Neural cell (in vitro differentiated cells): Measurements from ENCODE around the gene SNRPA1. TPM values are rescaled to one million over a fixed set of nuclear protein-coding genes. Genes with fewer than 3 reads are reported as not detected.

Experiments
- H2AFZ ChIP-seq: fragments of 200-600, 300-800 bp; sonication (generic), shearing (Covaris generic); 2 replicates; pipeline ENCODE4 v1.6.0; 2014; ENCODE audit warnings: low read depth, mild to moderate bottlenecking, antibody characterized with exemption, low read length, moderate library complexity
- H3F3A ChIP-seq: fragments of 200-600 bp; shearing (Covaris generic); 2 replicates; pipeline ENCODE4 v1.6.1; 2016; ENCODE audit warnings: mild to moderate bottlenecking, moderate library complexity, mixed read lengths, antibody characterized with exemption, low read length; ENCODE audit not compliant: insufficient read depth, poor library complexity, severe bottlenecking
- H3K27ac ChIP-seq: fragments of 200-600, 300-800 bp; sonication (generic), shearing (Covaris generic); 2 replicates; pipeline ENCODE4 v1.5.1; 2014; ENCODE audit warnings: mild to moderate bottlenecking, low read length, moderate library complexity
- H3K27me3 ChIP-seq: fragments of 300-800, 200-600 bp; sonication (generic), shearing (Covaris generic); 2 replicates; pipeline ENCODE4 v1.6.0; 2014; ENCODE audit warnings: mild to moderate bottlenecking, low read depth, low read length, moderate library complexity; ENCODE audit not compliant: insufficient read depth
- H3K36me3 ChIP-seq: fragments of 300-800, 200-600 bp; sonication (generic), shearing (Covaris generic); 2 replicates; pipeline ENCODE4 v1.5.1; 2014; ENCODE audit warnings: mild to moderate bottlenecking, antibody characterized with exemption, low read length, moderate library complexity; ENCODE audit not compliant: insufficient read depth
- H3K4me2 ChIP-seq: fragments of 300-800, 200-600 bp; sonication (generic), shearing (Covaris generic); 2 replicates; pipeline ENCODE4 v1.6.0; 2014; ENCODE audit warnings: mild to moderate bottlenecking, low read length
- H3K4me3 ChIP-seq: fragments of 300-800, 200-600 bp; sonication (generic), shearing (Covaris generic); 2 replicates; pipeline ENCODE4 v1.5.1; 2014; ENCODE audit warnings: mild to moderate bottlenecking, low read length, moderate library complexity
- H3K79me2 ChIP-seq: fragments of 200-600 bp; shearing (Covaris generic); replicated peaks from 2 replicates; pipeline ENCODE4 v1.6.0; 2014; ENCODE audit warnings: mild to moderate bottlenecking, low read length, moderate library complexity; ENCODE audit not compliant: insufficient read depth
- H3K9ac ChIP-seq: fragments of 300-800, 200-600 bp; sonication (generic), shearing (Covaris generic); 2 replicates; pipeline ENCODE4 v1.6.1; 2016; ENCODE audit warnings: mild to moderate bottlenecking, low read length, mixed read lengths
- H3K9me2 ChIP-seq: fragments of 200-600 bp; shearing (Covaris generic); 2 replicates; pipeline ENCODE4 v1.6.1; 2016; ENCODE audit warnings: mild to moderate bottlenecking, low read length, mixed read lengths; ENCODE audit not compliant: insufficient read depth
- H3K9me3 ChIP-seq: fragments of 200-600, 300-800 bp; sonication (generic), shearing (Covaris generic); 2 replicates; pipeline ENCODE4 v1.6.1; 2016; ENCODE audit warnings: mild to moderate bottlenecking, mixed run types, low read length, moderate library complexity, mixed read lengths
- H4K20me1 ChIP-seq: fragments of 200-600 bp; shearing (Covaris generic); 2 replicates; pipeline ENCODE4 v1.6.1; 2016; ENCODE audit warnings: mild to moderate bottlenecking, mixed run types; ENCODE audit not compliant: insufficient read depth
- CTCF ChIP-seq: fragments of 450-650 bp; IDR thresholded peaks from 2 replicates; pipeline ENCODE4 v1.5.1; 2014; ENCODE audit warnings: antibody characterized with exemption, mild to moderate bottlenecking, moderate library complexity; ENCODE audit not compliant: poor library complexity, severe bottlenecking
- EP300 ChIP-seq: fragments of 450-650 bp; conservative IDR thresholded peaks from 2 replicates; pipeline ENCODE4 v1.6.1; 2014; ENCODE audit warnings: antibody characterized with exemption, mild to moderate bottlenecking, moderate library complexity; ENCODE audit not compliant: poor library complexity, severe bottlenecking
- EZH2 ChIP-seq: fragments of 200-600, 300-800 bp; shearing (Covaris generic), sonication (generic); IDR thresholded peaks from 2 replicates; pipeline ENCODE4 v1.6.1; 2014; ENCODE audit warnings: antibody characterized with exemption, low read length, borderline replicate concordance, mild to moderate bottlenecking; ENCODE audit not compliant: insufficient read depth, poor library complexity, severe bottlenecking
- MXI1 ChIP-seq: fragments of 450-650 bp; conservative IDR thresholded peaks from 2 replicates; pipeline ENCODE4 v1.6.1; 2014; ENCODE audit warnings: antibody characterized with exemption, mild to moderate bottlenecking; ENCODE audit not compliant: poor library complexity, severe bottlenecking
- POLR2AphosphoS5 ChIP-seq: IDR thresholded peaks from 2 replicates; pipeline ENCODE4 v1.6.1; 2012
- RAD21 ChIP-seq: fragments of 450-650 bp; conservative IDR thresholded peaks from 2 replicates; pipeline ENCODE4 v1.6.1; 2014; ENCODE audit warnings: antibody characterized with exemption, mild to moderate bottlenecking, moderate library complexity
- REST ChIP-seq: IDR thresholded peaks from 2 replicates; pipeline ENCODE4 v1.6.1; 2012; ENCODE audit warnings: borderline replicate concordance
- SMC3 ChIP-seq: fragments of 450-650 bp; conservative IDR thresholded peaks from 2 replicates; pipeline ENCODE4 v1.6.1; 2014; ENCODE audit warnings: antibody characterized with exemption, mild to moderate bottlenecking, moderate library complexity; ENCODE audit not compliant: poor library complexity
- TAF1 ChIP-seq: IDR thresholded peaks from 2 replicates; pipeline ENCODE4 v1.6.1; 2012; ENCODE audit warnings: low read depth
- polyA plus RNA-seq: library from polyadenylated mRNA; depleted of rRNA; stranded (reverse); fragments of >200 nt; gene quantifications from 2 replicates; pipeline ENCODE4 v1.2.3, GENCODE V29; 2014

Gene SNRPA1
- polyA plus RNA-seq, 1 donor from 2014 or later = 53.6 TPM

GRCh38 chr15:101266034-101266433, 29.0 kb downstream of the SNRPA1 start:
- Histone ChIP-seq H3K27ac (no peak overlapping the region), H3K79me2 (no peaks in the 10 kb centered on the region), H3F3A (no peaks in the 10 kb centered on the region), H3K4me3 (no peak overlapping the region), H3K4me2 (no peak overlapping the region), H3K9me3 (no peaks in the 10 kb centered on the region), H3K36me3 (no peaks in the 10 kb centered on the region), H4K20me1 (no peaks in the 10 kb centered on the region), H3K27me3 (no peaks in the 10 kb centered on the region), H3K9ac (no peak overlapping the region), H3K9me2 (no peaks in the 10 kb centered on the region), H2AFZ (no peak overlapping the region)
- TF ChIP-seq REST (no peak), EP300 (no peak), CTCF (no peak), POLR2AphosphoS5 (no peak), RAD21 (no peak), TAF1 (no peak), MXI1 (no peak), SMC3 (no peak), EZH2 (no peak)

GRCh38 chr15:101264911-101265641, 30.0 kb downstream of the SNRPA1 start:
- H4K20me1 ChIP-seq = no peaks in the 10 kb centered on the region
- no peak overlapping the region for H3K27ac ChIP-seq
- no peaks in the 10 kb centered on the region for H3K36me3 ChIP-seq
- H2AFZ ChIP-seq = no peak overlapping the region
- H3F3A ChIP-seq = no peaks in the 10 kb centered on the region
- TF ChIP-seq RAD21 = no peak
- no peak for TF ChIP-seq REST
- no peak for TF ChIP-seq EZH2
- TF ChIP-seq TAF1 = no peak
- no peak for TF ChIP-seq MXI1
- TF ChIP-seq POLR2AphosphoS5 = no peak
- no peak for TF ChIP-seq SMC3
- TF ChIP-seq EP300 = no peak
- no peak for TF ChIP-seq CTCF
- H3K4me2 ChIP-seq = no peak overlapping the region
- no peak overlapping the region for H3K9ac ChIP-seq
- no peak overlapping the region for H3K4me3 ChIP-seq
- no peaks in the 10 kb centered on the region for H3K9me2 ChIP-seq
- H3K27me3 ChIP-seq = no peaks in the 10 kb centered on the region
- no peaks in the 10 kb centered on the region for H3K9me3 ChIP-seq
- H3K79me2 ChIP-seq = no peaks in the 10 kb centered on the region
